ENCODE measurements around the gene FOXC2. TPM values are rescaled to one million over a fixed set of nuclear protein-coding genes. Genes with fewer than 3 reads are reported as not detected.

FOXC2 gene
- total and polyA plus RNA-seq, 10 of the 15 experiments (the other 5 are each of a cell fraction or from before 2014, with no cell fraction given): not detected

GRCh38 chr16:86528061-86528929, 38.3 kb upstream of the FOXC2 start (continued):
- TF ChIP-seq FOXK2 (IDR thresholded peaks at IDR 0.05) (no peak), POU2F2 (IDR thresholded peaks at IDR 0.05; ENCODE audit: borderline replicate concordance, low read depth, low read length) (no peak), CTCF (IDR thresholded peaks at IDR 0.05 in 2 of 3, conservative IDR thresholded peaks at IDR 0.05 in 1 of 3; ENCODE audit: control insufficient read depth in 2 of 3, extremely low read depth in 1 of 3, insufficient read depth in 1 of 3, low read depth in 3 of 3, low read length in 3 of 3) (no peak), EP300 (IDR thresholded peaks at IDR 0.05; ENCODE audit: borderline replicate concordance in 1 of 2, control insufficient read depth in 1 of 2, low read depth in 2 of 2, low read length in 2 of 2) (no peak), KAT2A (conservative IDR thresholded peaks at IDR 0.05; ENCODE audit: control insufficient read depth, low read depth, low read length) (no peak), ATF7 (IDR thresholded peaks at IDR 0.05; ENCODE audit: low read depth) (no peak), LARP7 (IDR thresholded peaks at IDR 0.05) (no peak), RELB (IDR thresholded peaks at IDR 0.05; ENCODE audit: low read depth) (no peak), IRF3 (IDR thresholded peaks at IDR 0.05) (no peak)
